Dermis microvascular lymphatic vessel endothelial cell (primary cell): ENCODE results near the gene REV3L. TPM values are rescaled to one million over a fixed set of nuclear protein-coding genes. Genes with fewer than 3 reads are reported as not detected.
"Not testable (repeated sequence)": the region's sequence is repeated elsewhere in the genome, so short reads cannot be mapped to it uniquely, and the experiment has no call there.

Experiments used
- DNase-seq, 2 donors: peaks; one replicate each; pipeline versions ENCODE4 v3.0.0 to v3.0.0-alpha.2; 2010; ENCODE audit warnings: low read depth in 2 of 2
- total RNA-seq: library from RNA; depleted of rRNA; stranded (reverse); fragments of >200 nt; gene quantifications from 2 replicates; pipeline ENCODE4 v1.2.1, GENCODE V29; 2014

Gene REV3L
- total RNA-seq, 1 donor from 2014 or later = 15.8 TPM

DNA sequence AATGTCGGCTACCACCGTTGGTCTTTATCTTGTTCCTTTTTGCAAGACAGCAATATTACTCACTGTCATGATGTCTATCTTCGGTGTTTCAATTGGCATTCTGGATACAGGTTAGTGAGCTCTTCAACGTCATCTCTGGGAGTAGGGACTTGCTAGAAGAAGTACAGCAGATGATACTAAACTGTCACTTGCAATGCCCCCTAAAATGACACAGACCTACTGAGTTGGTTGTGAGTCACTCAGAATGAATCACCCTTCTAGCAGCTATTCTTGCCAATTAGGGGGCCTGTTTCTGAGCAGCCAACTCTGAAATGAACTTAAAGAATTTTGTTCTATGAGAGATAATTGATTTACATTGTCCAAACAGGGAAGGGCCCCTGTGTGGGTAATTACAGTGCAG, 219.2 kb downstream of the REV3L start:
- DNase-seq = peak in 1 of 2 donors; percentile 54

- DNase-seq = no peak
Measured at GRCh38 chr6:111260570-111261298, 222.3 kb downstream of the REV3L start.

DNA sequence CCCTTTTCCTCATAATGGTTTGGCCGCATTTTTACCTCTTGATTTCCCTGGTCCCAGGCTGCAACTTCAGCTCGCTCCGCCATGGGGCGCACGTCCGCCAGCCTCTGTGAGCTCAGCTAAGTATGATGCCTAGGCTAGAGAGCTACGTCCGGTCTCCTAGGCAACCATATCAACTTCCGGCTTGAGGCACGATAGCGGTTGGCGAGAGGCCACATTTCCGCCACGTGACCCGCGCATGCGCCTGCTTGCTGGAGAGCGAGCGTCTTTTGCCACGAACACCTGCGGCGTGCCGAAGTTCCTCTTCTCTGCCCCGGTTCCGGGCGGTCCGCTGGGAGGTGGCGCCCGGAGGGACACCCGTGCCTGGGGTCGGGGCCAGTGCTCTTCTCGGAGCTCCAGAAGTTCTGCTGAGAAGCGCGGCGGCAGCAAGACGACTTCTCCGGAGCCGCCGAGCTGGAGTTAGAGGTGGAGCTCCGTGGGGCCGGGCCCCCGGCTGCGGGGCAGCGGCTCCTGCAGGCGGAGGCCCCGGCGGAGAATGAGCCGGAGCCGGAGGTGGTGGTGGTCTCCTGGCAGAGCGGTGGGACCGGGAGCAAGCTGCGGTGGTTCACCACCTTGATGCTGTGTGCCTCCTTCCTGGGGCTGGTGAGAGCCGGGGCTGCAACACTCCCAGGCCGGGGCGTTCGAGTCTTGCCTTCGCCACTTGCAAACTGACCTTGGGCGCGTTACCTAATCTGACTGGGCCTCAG, 223.8 kb downstream of the REV3L start:
- peak; percentile 99 for DNase-seq

- no peak for DNase-seq
Measured at GRCh38 chr6:111258615-111259088, 224.4 kb downstream of the REV3L start.

DNA sequence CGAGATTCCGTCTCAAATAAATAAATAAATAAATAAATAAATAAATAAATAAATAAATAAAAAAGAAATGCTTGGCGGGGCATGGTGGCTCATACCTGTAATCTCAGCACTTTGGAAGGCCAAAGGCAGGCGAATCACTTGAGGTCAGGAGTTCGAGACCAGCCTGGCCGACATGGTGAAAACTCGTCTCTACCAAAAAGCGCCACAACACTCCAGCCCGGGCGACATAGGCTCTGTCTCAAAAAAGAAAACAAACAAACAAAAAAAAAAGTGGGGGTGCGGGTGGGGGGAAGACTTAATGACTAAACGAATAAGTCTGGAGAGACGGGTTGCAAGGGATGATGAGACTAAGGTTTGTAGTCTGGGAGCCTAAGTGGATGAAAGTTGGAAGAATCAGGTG, 225.0 kb downstream of the REV3L start:
- no peak for DNase-seq

GRCh38 chr6:111256646-111257045, 226.4 kb downstream of the REV3L start:
- no peak for DNase-seq

DNA sequence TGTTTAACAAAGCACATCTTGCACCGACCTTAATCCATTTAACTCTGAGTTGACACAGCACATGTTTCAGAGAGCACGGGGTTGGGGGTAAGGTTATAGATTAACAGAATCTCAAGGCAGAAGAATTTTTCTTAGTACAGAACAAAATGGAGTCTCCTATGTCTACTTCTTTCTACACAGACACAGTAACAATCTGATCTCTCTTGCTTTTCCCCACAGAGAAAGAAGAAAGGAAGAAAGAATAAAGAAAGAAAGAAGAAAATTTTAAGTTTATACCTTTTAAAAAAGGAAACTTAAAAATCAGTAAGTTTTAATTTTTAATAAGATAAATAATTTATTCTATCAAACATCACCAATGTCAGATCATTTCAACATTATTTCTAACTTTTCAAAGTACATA, 227.2 kb downstream of the REV3L start:
- not testable (repeated sequence) for DNase-seq

GRCh38 chr6:111254779-111255166, 228.2 kb downstream of the REV3L start:
- DNase-seq = no peak

GRCh38 chr6:111254004-111254778, 228.8 kb downstream of the REV3L start:
- DNase-seq = no peak

GRCh38 chr6:111252726-111253125, 230.3 kb downstream of the REV3L start:
- DNase-seq = no peak

DNA sequence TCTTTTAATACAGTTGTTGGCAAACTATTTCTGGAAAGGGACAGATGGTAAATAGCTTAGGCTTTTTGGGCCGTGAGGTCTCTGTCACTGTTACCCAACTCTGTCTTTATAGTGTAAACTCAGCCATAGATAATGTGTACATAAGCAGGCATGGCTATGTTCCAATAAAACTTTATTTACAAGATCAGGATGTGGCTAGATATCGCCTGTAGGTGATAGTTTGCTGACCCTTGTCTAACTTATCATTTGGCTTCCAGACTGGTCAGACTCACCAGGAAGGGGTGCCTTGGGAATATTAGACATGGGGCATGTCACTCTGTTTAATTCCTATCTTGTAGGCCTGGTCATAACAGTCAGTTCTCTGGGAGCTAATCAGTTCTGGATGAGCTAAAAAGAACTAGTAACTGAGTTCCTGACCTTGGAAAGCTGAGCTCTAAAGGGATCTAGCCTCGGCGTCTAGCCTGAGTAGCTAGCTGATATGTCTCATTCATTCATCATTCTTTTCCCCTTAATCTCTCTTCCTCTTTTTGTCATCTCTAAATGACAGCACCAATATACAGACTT, 232.1 kb downstream of the REV3L start:
- DNase-seq = no peak

Other genes starting within 250 kb of the REV3L start
- 5.9 and 6.8 TPM in 2 replicates for gene TRAF3IP2, start 122.7 kb upstream of the REV3L start, total RNA-seq